SH-SY5Y (cell line): ENCODE data around the gene OR1L6.

Source experiments
- GATA2 ChIP-seq: IDR thresholded peaks from 2 replicates; pipeline ENCODE4 v1.6.1; 2011; ENCODE audit warnings: mild to moderate bottlenecking, low read depth, low read length
- GATA3 ChIP-seq: IDR thresholded peaks from 2 replicates; pipeline ENCODE4 v1.6.1; 2011; ENCODE audit warnings: low read depth, mild to moderate bottlenecking, low read length, moderate library complexity

GRCh38 chr9:122695696-122696095 lies 46.4 kb upstream of the OR1L6 start:
- TF ChIP-seq GATA3 (no peak), GATA2 (no peak)
